HG02852 (cell line): ENCODE measurements around the gene GAGE13.
"Not testable (repeated sequence)": the region's sequence is repeated elsewhere in the genome, so short reads cannot be mapped to it uniquely, and the experiment has no call there.

Experiments
- ATAC-seq: cut with Tn5 transposase; IDR thresholded peaks from one replicate; pipeline ENCODE4 v1.9.1; 2021; ENCODE audit warnings: mild to moderate bottlenecking, moderate library complexity; ENCODE audit not compliant: unreplicated experiment

GAGE13 gene

GRCh38 chrX:49330421-49330820 lies 961 bp upstream of the GAGE13 start:
- ATAC-seq = not testable (repeated sequence)

DNA sequence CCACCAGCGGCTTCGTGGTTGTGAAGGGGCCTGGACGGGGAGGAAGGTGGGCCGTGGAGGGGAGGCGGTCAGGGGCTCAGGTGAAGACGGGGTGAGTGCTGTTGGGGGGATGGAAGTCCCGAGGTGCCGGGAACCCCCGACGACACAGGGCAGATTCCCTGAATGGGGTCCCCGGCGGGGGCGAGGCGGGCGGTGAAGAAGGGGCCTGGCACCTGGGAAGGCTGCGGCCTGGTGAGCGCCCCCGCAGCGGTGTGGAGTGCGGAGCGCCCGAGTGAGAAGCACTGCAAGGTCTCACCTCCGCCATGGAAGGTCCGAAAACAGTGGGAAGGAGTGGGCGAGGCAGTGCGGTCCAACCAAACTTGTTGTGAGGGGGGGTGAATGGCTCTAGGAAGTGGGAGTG lies 459 bp downstream of the GAGE13 start:
- not testable (repeated sequence) for ATAC-seq

GRCh38 chrX:49341449-49341848 lies 10.1 kb downstream of the GAGE13 start:
- ATAC-seq = not testable (repeated sequence)

DNA sequence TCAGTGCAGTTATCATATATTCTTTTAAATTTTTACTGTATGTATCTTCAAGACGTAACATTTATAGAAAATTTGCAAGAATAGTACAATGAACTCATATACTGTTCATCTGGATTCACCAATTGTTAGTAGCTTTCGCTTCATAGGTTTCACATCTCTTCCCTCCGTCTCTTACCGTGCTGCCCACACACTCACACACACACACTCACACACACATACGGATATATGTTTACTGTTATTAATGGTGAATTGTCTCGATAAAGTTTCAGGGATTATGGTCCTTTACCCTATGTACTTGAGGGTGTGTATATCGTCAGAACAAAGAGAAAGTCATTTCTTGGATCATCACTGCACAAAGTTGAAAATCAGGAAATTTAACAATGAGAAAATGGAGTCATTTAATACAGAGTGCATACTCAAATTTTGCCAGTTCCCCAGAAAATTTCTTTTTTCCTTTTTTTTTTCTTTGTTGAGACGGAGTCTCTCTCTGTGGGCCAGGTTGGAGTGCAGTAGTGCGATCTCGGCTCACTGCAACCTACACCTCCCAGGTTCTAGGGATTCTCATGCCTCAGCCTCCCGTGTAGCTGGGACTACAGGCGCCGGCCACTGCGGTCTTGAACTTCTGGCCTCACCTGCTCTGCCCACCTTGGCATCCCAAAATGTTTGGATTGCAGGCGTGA lies 13.3 kb downstream of the GAGE13 start:
- not testable (repeated sequence) for ATAC-seq

DNA sequence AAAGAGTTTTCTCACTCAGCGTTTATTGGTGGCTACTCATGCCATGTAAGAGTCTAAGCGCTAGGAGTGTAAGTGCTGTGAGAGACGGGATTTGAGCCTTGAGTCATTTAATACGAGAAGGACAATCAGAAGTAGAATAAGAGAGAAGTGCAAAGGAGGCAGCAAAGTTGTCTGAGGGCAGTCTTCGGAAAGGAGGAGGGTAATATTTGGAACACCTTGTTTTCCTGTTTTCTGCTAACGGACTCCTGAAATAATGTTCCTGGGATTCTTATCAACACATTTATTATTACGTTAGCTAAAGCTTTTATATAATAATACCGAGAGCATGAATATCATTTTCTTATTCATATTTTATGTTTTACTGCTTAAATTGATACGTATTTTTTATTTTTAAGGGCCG lies 14.0 kb downstream of the GAGE13 start:
- not testable (repeated sequence) for ATAC-seq

GRCh38 chrX:49346150-49346549 lies 14.8 kb downstream of the GAGE13 start:
- not testable (repeated sequence) for ATAC-seq
